Measurements from ENCODE around the gene AUTS2.
A peak's percentile ranks its signal among the peaks of the same experiment; 100 is the strongest.
"Not testable (repeated sequence)": the region's sequence is repeated elsewhere in the genome, so short reads cannot be mapped to it uniquely, and the experiment has no call there.

The AUTS2 gene

GRCh38 chr7:70726951-70727378, 1128.7 kb downstream of the AUTS2 start:
- no peaks in the 10 kb centered on the region for H3K27me3 ChIP-seq (ENCODE audit: insufficient read depth, poor library complexity, severe bottlenecking)
- H3K9me3 ChIP-seq (ENCODE audit: severe bottlenecking), result no peaks in the 10 kb centered on the region
- ATAC-seq (ENCODE audit: low read depth) (no peak), DNase-seq (ENCODE audit: low spot score) (no peak)
- H3K4me1 ChIP-seq (ENCODE audit: insufficient read depth, poor library complexity, severe bottlenecking), result no peaks in the 10 kb centered on the region
- H3K27ac ChIP-seq (ENCODE audit: poor library complexity, severe bottlenecking), result no peak overlapping the region
- TF ChIP-seq, protein P1, sequence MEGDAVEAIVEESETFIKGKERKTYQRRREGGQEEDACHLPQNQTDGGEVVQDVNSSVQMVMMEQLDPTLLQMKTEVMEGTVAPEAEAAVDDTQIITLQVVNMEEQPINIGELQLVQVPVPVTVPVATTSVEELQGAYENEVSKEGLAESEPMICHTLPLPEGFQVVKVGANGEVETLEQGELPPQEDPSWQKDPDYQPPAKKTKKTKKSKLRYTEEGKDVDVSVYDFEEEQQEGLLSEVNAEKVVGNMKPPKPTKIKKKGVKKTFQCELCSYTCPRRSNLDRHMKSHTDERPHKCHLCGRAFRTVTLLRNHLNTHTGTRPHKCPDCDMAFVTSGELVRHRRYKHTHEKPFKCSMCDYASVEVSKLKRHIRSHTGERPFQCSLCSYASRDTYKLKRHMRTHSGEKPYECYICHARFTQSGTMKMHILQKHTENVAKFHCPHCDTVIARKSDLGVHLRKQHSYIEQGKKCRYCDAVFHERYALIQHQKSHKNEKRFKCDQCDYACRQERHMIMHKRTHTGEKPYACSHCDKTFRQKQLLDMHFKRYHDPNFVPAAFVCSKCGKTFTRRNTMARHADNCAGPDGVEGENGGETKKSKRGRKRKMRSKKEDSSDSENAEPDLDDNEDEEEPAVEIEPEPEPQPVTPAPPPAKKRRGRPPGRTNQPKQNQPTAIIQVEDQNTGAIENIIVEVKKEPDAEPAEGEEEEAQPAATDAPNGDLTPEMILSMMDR (IDR thresholded peaks at IDR 0.05; ENCODE audit: poor library complexity, severe bottlenecking), result no peak
- no peak overlapping the region for H3K4me3 ChIP-seq (ENCODE audit: severe bottlenecking)
- no peaks in the 10 kb centered on the region for H3K36me3 ChIP-seq (ENCODE audit: low read depth)

DNA sequence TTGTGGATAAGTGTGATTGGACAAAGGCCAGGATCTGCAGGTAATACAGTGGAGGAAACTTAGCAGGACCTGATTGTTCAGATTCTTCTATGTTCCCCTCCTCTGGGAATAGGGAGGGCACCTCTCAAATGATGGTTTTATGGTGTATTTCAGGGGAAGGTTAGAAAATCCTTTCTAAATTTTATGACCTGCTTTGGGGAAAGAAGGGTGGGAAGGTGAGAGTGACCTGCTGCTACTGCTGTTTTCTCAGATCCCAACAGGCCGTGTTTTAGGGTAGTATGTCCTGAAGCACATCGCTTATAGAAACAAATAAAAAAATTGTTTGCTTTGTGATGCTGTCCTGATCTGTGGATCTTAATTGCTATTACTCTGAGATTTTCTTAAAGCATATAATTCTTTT, 1129.6 kb downstream of the AUTS2 start:
- Histone ChIP-seq H3K9me3 (ENCODE audit: severe bottlenecking) (no peaks in the 10 kb centered on the region), H3K4me1 (ENCODE audit: insufficient read depth, poor library complexity, severe bottlenecking) (no peaks in the 10 kb centered on the region), H3K27ac (ENCODE audit: poor library complexity, severe bottlenecking) (no peak overlapping the region), H3K27me3 (ENCODE audit: insufficient read depth, poor library complexity, severe bottlenecking) (no peaks in the 10 kb centered on the region), H3K36me3 (ENCODE audit: low read depth) (no peaks in the 10 kb centered on the region), H3K4me3 (ENCODE audit: severe bottlenecking) (no peak overlapping the region)
- no peak for DNase-seq (ENCODE audit: low spot score)
- ATAC-seq (ENCODE audit: low read depth), result no peak
- TF ChIP-seq, protein P1 (IDR thresholded peaks at IDR 0.05; ENCODE audit: poor library complexity, severe bottlenecking), result no peak

- H3K27me3 ChIP-seq (ENCODE audit: insufficient read depth, poor library complexity, severe bottlenecking), result no peaks in the 10 kb centered on the region
- DNase-seq (ENCODE audit: low spot score), result no peak
- H3K36me3 ChIP-seq (ENCODE audit: low read depth), result no peaks in the 10 kb centered on the region
- no peaks in the 10 kb centered on the region for H3K4me1 ChIP-seq (ENCODE audit: insufficient read depth, poor library complexity, severe bottlenecking)
- TF ChIP-seq, protein P1 (IDR thresholded peaks at IDR 0.05; ENCODE audit: poor library complexity, severe bottlenecking), result no peak
- H3K27ac ChIP-seq (ENCODE audit: poor library complexity, severe bottlenecking), result no peak overlapping the region
- H3K4me3 ChIP-seq (ENCODE audit: severe bottlenecking), result no peak overlapping the region
- peak; percentile 53; the same call in 1 of the 3 replicates for ATAC-seq (ENCODE audit: low read depth)
- H3K9me3 ChIP-seq (ENCODE audit: severe bottlenecking), result no peaks in the 10 kb centered on the region
Measured at GRCh38 chr7:70728872-70729552, 1130.7 kb downstream of the AUTS2 start.

DNA sequence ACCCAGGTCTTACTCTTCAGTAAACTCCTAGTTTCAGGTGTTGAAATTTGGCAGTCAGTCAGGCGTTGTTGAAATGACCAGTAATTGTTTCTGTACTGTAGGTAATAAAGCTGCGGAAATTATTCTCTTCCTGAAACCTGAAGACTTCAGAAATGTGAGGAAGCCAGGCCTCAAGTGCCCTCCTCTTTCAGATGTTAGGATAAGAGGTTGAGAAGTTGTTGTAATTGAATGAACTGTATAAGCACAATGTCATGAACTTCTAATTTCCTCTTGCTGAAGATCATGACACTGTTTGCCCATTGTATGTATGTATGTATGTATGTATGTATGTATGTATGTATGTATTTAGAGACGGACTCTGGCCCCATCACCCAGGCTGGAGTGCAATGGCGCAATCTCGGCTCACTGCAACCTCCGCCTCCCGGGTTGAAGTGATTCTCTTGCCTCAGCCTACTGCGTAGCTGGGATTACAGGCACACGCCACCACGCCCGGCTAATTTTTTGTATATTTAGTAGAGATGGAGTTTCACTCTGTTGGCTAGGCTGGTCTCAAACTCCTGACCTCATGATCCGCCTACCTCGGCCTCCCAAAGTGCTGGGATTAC, 1131.4 kb downstream of the AUTS2 start:
- not testable (repeated sequence) for ATAC-seq (ENCODE audit: low read depth); H3K4me3 ChIP-seq (ENCODE audit: severe bottlenecking)

DNA sequence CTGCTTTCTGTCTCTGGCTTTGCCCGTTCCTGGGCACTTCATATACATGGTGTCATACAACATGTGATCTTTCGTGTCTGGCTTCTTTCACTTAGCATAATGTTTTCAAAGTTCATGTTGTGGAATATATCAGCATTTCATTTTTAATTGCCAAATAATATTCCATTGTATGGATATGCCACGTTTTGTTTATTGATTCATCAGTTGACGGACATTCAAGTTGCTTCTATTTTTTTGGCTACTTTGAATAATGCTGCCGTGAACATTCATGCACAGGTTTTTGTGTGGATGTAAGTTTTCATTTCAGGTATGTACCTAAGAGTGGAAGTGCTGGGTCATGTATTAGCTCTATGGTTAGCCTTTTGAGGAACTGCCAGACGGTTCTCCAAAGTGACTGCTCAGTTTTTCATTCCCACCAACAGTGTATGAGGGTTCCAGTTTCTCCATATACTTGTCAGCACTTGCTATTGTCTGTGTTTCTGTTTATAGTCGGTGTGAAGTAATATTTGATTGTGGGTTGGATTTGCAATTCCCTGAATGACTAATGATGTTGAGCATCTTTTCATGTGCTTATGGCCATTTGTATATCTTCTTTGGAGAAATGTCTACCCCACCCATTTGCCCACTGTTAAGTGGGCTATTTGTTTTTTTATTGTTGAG, 1132.3 kb downstream of the AUTS2 start:
- no peaks in the 10 kb centered on the region for H3K27me3 ChIP-seq (ENCODE audit: insufficient read depth, poor library complexity, severe bottlenecking)
- no peaks in the 10 kb centered on the region for H3K9me3 ChIP-seq (ENCODE audit: severe bottlenecking)
- H3K4me3 ChIP-seq (ENCODE audit: severe bottlenecking), result no peak overlapping the region
- no peaks in the 10 kb centered on the region for H3K36me3 ChIP-seq (ENCODE audit: low read depth)
- TF ChIP-seq, protein P1 (IDR thresholded peaks at IDR 0.05; ENCODE audit: poor library complexity, severe bottlenecking), result no peak
- H3K27ac ChIP-seq (ENCODE audit: poor library complexity, severe bottlenecking), result no peak overlapping the region
- H3K4me1 ChIP-seq (ENCODE audit: insufficient read depth, poor library complexity, severe bottlenecking), result no peaks in the 10 kb centered on the region
- DNase-seq (ENCODE audit: low spot score) (no peak), ATAC-seq (ENCODE audit: low read depth) (no peak)

More for the DNA sequence above, 1131.4 kb downstream of the AUTS2 start:
- DNase-seq (ENCODE audit: low spot score); H3K27me3 ChIP-seq (ENCODE audit: insufficient read depth, poor library complexity, severe bottlenecking); H3K36me3 ChIP-seq (ENCODE audit: low read depth); H3K4me1 ChIP-seq (ENCODE audit: insufficient read depth, poor library complexity, severe bottlenecking); H3K27ac ChIP-seq (ENCODE audit: poor library complexity, severe bottlenecking); H3K9me3 ChIP-seq (ENCODE audit: severe bottlenecking): not testable (repeated sequence)
